ENCODE measurements around the gene TUT7.

DNA sequence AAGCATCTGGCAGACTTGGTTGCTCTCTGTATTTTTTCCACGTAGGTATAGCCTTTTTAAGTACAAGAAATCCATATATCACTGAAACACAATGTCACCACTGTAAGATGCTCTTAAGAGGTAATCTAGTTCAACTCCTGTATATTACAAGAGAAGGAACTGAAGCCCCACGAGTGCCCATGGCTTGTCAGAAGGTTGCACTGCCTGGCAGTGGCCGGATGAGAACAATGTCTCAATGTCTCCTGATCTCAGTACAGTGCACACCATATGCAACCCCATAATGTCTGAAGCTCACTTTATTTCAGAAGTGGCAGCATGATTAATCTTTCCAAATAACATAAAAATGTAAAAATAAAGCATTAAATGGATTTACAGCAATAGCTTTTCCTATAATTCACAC lies 27.7 kb downstream of the TUT7 start:
- TF ChIP-seq, protein P1, sequence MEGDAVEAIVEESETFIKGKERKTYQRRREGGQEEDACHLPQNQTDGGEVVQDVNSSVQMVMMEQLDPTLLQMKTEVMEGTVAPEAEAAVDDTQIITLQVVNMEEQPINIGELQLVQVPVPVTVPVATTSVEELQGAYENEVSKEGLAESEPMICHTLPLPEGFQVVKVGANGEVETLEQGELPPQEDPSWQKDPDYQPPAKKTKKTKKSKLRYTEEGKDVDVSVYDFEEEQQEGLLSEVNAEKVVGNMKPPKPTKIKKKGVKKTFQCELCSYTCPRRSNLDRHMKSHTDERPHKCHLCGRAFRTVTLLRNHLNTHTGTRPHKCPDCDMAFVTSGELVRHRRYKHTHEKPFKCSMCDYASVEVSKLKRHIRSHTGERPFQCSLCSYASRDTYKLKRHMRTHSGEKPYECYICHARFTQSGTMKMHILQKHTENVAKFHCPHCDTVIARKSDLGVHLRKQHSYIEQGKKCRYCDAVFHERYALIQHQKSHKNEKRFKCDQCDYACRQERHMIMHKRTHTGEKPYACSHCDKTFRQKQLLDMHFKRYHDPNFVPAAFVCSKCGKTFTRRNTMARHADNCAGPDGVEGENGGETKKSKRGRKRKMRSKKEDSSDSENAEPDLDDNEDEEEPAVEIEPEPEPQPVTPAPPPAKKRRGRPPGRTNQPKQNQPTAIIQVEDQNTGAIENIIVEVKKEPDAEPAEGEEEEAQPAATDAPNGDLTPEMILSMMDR (IDR thresholded peaks at IDR 0.05) = no peak
- TF ChIP-seq POLR2AphosphoS5 (IDR thresholded peaks at IDR 0.05) = no peak
- TF ChIP-seq POLR2A (IDR thresholded peaks at IDR 0.05) = no peak
- no peak for TF ChIP-seq EP300 (IDR thresholded peaks at IDR 0.05)
